Chondrocyte (in vitro differentiated cells): ENCODE measurements around the gene GZMM. TPM values are rescaled to one million over a fixed set of nuclear protein-coding genes. Genes with fewer than 3 reads are reported as not detected.
A peak's percentile ranks its signal among the peaks of the same experiment; 100 is the strongest.

Experiments
- DNase-seq: peaks from one replicate; pipeline ENCODE4 v3.0.0; 2021; ENCODE audit warnings: mixed read lengths, low spot score
- H3K27ac Mint-ChIP-seq: one replicate; pipeline ENCODE4 v1.8.0; 2021; ENCODE audit warnings: mild to moderate bottlenecking, moderate library complexity, mixed read lengths; ENCODE audit not compliant: unreplicated experiment
- H3K27me3 Mint-ChIP-seq: 2 replicates; pipeline ENCODE4 v1.8.0; 2021; ENCODE audit warnings: low read depth, mixed read lengths
- H3K36me3 Mint-ChIP-seq: 2 replicates; pipeline ENCODE4 v1.8.0; 2021; ENCODE audit warnings: low read depth, mixed read lengths
- H3K4me1 Mint-ChIP-seq: 2 replicates; pipeline ENCODE4 v1.8.0; 2021; ENCODE audit warnings: low read depth, mild to moderate bottlenecking, mixed read lengths
- H3K4me3 Mint-ChIP-seq: one replicate; pipeline ENCODE4 v1.8.0; 2021; ENCODE audit warnings: mild to moderate bottlenecking, moderate library complexity, mixed read lengths; ENCODE audit not compliant: unreplicated experiment
- H3K9me3 Mint-ChIP-seq: 2 replicates; pipeline ENCODE4 v1.8.0; 2021; ENCODE audit warnings: low read depth, mixed read lengths
- total RNA-seq: library from RNA; stranded (reverse); gene quantifications from 3 replicates; pipeline ENCODE4 v1.2.1, GENCODE V29; 2021
- TF ChIP-seq, protein P1 (sequence below): fragments of 200-600 bp; sonication (generic); IDR thresholded peaks from 2 replicates; pipeline ENCODE4 v1.5.0; 2021; ENCODE audit warnings: antibody characterized with exemption, mild to moderate bottlenecking, moderate library complexity

The GZMM gene
- total RNA-seq, 1 donor from 2014 or later = not detected

DNA sequence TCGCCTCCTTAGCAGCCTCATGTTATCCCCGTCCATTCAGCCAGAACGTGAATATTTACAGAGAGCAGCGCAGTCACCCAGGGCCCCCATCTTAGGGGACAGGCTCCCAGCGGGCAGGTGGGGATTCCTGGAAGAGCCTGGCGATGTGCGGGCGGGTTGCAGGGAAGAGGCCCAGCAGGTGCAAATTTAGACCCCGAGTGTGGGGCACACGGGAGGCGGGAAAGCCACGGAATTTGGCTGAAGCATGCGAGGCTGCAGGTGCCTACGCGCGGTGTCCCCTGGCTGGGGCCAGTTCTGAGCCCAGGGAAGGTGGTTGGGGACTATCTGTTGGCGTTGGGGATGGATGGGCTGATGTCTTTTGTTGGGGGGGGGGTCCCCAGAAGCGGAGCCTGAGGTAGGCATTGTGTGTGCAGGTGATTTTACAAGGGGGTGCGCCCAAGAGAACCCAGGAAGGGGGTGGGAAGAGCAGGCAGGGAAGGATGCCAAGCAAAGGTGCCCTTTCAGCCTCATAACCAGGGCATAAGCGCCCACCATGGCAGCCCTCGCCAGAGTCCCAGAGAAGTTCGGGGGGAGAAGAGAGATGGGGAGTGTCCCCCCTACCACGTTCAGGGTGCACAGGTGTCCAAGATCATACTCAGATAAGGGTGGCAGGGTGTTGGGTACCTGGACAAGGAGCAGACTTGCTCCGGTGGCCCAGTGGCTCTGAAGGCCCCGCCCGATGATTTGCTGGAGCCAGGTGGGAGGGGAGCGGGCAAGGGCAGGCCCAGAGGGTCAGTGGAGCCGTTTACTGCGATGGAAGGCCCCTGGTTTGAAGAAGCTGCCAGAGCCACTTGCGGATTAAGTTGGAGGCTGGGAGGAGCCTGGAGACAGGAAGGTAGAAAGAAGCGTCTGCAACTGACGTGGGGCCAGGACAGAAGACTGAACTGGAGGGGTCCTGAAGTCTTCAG, 35.4 kb upstream of the GZMM start:
- TF ChIP-seq, protein P1, sequence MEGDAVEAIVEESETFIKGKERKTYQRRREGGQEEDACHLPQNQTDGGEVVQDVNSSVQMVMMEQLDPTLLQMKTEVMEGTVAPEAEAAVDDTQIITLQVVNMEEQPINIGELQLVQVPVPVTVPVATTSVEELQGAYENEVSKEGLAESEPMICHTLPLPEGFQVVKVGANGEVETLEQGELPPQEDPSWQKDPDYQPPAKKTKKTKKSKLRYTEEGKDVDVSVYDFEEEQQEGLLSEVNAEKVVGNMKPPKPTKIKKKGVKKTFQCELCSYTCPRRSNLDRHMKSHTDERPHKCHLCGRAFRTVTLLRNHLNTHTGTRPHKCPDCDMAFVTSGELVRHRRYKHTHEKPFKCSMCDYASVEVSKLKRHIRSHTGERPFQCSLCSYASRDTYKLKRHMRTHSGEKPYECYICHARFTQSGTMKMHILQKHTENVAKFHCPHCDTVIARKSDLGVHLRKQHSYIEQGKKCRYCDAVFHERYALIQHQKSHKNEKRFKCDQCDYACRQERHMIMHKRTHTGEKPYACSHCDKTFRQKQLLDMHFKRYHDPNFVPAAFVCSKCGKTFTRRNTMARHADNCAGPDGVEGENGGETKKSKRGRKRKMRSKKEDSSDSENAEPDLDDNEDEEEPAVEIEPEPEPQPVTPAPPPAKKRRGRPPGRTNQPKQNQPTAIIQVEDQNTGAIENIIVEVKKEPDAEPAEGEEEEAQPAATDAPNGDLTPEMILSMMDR = no peak
- DNase-seq = no peak
- peak overlapping the region; percentile 86 for H3K4me3 Mint-ChIP-seq
- H3K9me3 Mint-ChIP-seq = no peaks in the 10 kb centered on the region
- no peaks in the 10 kb centered on the region for H3K27me3 Mint-ChIP-seq
- peak overlapping the region; percentile 68 for H3K27ac Mint-ChIP-seq
- peaks cover 3% of the 10 kb centered on the region for H3K36me3 Mint-ChIP-seq
- H3K4me1 Mint-ChIP-seq = peaks cover 32% of the 10 kb centered on the region

DNA sequence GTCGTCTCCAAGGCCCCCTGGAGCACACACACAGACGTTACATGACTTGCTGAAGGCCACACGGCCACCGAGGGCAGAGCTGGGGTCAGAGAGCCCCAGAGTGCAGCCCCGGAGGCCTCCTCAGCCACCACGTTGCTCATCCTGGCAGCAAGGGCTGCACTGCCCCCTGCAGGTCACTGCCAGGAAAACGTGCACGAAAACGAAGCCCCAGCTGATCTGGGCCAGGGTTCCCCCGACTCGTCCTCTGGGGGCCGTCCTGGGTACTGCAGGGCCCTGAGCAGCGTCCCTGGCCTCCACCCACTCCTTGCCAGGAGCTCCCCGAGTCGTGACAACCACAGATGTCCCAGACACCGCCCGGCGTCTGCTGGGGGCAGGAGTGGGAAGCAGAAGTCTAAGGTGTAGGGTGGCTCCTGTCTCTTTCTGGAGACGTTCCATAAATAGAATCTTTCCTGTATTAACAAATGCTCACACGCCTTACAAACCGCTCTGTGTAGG, 33.2 kb upstream of the GZMM start:
- Mint-ChIP-seq H3K27me3 (no peaks in the 10 kb centered on the region), H3K4me1 (peaks cover 32% of the 10 kb centered on the region), H3K36me3 (peaks cover 3% of the 10 kb centered on the region), H3K9me3 (no peaks in the 10 kb centered on the region), H3K4me3 (peak overlapping the region; percentile 55), H3K27ac (peak overlapping the region; percentile 93)
- peak; percentile 93 for DNase-seq
- TF ChIP-seq, protein P1 = peak; percentile 99

DNA sequence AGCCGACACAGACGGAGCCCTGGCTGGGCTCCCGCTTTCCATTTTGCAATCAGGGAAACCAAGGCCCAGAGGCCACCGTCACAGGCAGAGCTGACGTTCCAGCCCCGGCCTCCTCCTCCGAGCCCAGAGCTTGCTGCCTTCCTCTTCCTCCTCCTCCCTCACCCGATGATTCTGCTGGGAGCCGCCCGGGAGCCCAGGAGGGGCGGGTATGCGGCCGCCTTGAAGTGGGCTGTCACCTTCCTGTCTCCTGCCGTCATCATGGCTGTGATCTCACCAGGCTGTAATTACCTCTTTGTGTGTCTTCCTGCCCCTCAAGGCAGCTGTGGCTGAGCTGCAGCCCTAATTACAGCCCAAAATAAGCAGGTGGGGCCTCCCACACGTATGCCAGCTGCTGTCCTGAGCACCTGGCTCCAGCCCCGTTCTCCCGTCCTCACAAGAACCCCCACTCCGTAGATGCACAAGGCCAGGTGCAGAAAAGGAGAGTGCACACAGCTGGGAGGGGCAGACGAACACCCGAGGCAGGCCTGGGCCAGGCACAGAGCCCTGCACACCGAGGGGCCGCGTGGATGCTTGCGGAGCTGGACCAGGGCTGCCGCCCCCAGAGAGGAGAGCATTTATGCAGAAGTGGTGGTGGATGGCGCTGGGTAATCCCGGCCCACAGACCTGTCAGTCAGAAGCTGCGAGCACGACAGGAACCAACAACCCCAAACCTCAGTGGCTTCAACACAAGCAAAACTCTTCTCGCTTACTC, 32.6 kb upstream of the GZMM start:
- H3K9me3 Mint-ChIP-seq = no peaks in the 10 kb centered on the region
- H3K36me3 Mint-ChIP-seq = peaks cover 3% of the 10 kb centered on the region
- peaks cover 29% of the 10 kb centered on the region for H3K4me1 Mint-ChIP-seq
- H3K4me3 Mint-ChIP-seq = peak overlapping the region; percentile 31
- DNase-seq = no peak
- H3K27ac Mint-ChIP-seq = peak overlapping the region; percentile 93
- no peaks in the 10 kb centered on the region for H3K27me3 Mint-ChIP-seq
- TF ChIP-seq, protein P1 = no peak

DNA sequence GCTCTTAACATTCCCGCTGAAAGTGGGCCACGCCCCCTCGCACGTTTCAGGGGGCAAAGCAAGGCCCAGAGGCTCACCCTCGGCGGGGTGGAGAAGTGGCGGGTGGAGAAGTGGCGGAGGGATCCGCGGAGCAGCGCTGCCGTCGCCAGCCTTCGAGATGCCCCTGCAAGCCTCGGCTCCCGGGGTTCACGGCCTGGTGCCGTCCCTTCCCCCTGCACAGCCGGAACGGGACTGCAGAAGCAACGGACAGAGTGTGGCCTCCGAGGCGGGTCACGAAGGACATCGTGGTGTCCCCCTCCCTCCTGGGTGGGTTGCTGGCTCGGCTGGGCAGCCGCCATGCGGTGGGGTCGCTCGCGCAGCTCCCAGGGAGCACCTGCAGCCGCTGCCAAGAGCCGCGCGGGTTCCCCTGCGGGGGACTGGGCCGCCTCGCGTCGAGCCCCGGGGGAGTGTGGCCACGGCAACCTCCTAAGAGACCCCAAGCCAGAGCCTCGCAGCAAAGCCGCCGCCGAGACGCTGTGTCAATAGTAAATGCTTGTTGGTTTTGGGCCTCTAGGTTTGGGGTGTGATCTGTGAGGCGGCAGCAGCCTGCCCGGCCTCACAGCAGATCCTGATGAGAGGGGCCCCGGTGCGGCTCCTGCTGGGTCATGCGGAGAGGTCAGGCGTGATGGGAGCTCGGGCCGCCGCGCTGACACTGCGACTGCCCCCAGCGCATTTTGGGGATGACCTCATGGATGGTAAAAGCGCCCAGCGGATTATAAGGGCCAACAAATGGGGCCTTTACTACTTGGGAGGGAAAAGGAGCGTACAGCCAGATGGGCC, 31.1 kb upstream of the GZMM start:
- H3K4me1 Mint-ChIP-seq = peaks cover 32% of the 10 kb centered on the region
- no peak overlapping the region for H3K27ac Mint-ChIP-seq
- H3K27me3 Mint-ChIP-seq = no peaks in the 10 kb centered on the region
- H3K4me3 Mint-ChIP-seq = no peak overlapping the region
- peak; percentile 89 for DNase-seq
- TF ChIP-seq, protein P1 = no peak
- H3K36me3 Mint-ChIP-seq = peaks cover 3% of the 10 kb centered on the region
- no peaks in the 10 kb centered on the region for H3K9me3 Mint-ChIP-seq
